CD4-positive, alpha-beta T cell (primary cell): ENCODE results near the gene RFTN2. TPM values are rescaled to one million over a fixed set of nuclear protein-coding genes. Genes with fewer than 3 reads are reported as not detected.

Source experiments
- ATAC-seq: fragments of 200-7000 bp; cut with Tn5 transposase; one replicate; pipeline ENCODE4 v1.10.0; 2022; ENCODE audit warnings: mild to moderate bottlenecking; ENCODE audit not compliant: poor library complexity
- CTCF ChIA-PET: fragments of 350-600 bp; sonication (Branson Sonifier 250); formaldehyde crosslinking; loops from one replicate; lab custom pipeline; 2021; ENCODE audit warnings: antibody characterized with exemption, inconsistent platforms; lab: Charles Lee
- POLR2A ChIA-PET: fragments of 350-600 bp; sonication (Branson Sonifier 250); formaldehyde crosslinking; loops from one replicate; lab custom pipeline; 2021; ENCODE audit warnings: antibody characterized with exemption, inconsistent platforms; lab: Charles Lee
- DNase-seq, 14 experiments: peaks; one replicate each; pipeline ENCODE4 v3.0.0-alpha.2; 2013 to 2020; ENCODE audit warnings: mixed read lengths in 2 of 14
- H3K27ac ChIP-seq, 2 donors: one replicate each; pipeline versions ENCODE4 v1.5.1 to v1.7.0; 2013; ENCODE audit warnings: low read length in 2 of 2, low read depth in 1 of 2, mild to moderate bottlenecking in 1 of 2
- H3K27me3 ChIP-seq, 2 experiments: 1 replicate in 1 of 2; 2 replicates in 1 of 2; pipeline versions ENCODE4 v1.6.1 to v1.7.0; 2013; ENCODE audit warnings: low read length in 2 of 2, control low read depth in 1 of 2, mild to moderate bottlenecking in 1 of 2, moderate library complexity in 1 of 2; ENCODE audit not compliant: insufficient read depth in 2 of 2, control insufficient read depth in 1 of 2
- H3K36me3 ChIP-seq: one replicate; pipeline ENCODE4 v1.6.1; 2013; ENCODE audit warnings: low read length, control low read depth; ENCODE audit not compliant: insufficient read depth
- H3K4me1 ChIP-seq: one replicate; pipeline ENCODE4 v1.6.1; 2013; ENCODE audit warnings: low read length, control low read depth; ENCODE audit not compliant: insufficient read depth
- H3K4me3 ChIP-seq: one replicate; pipeline ENCODE4 v1.5.1; 2013; ENCODE audit warnings: mild to moderate bottlenecking, low read length, moderate library complexity
- H3K9me3 ChIP-seq, 2 experiments: 1 replicate in 1 of 2; 2 replicates in 1 of 2; pipeline versions ENCODE4 v1.6.1 to v1.7.0; 2013; ENCODE audit warnings: low read length in 2 of 2, mild to moderate bottlenecking in 2 of 2, control low read depth in 1 of 2, moderate library complexity in 1 of 2; ENCODE audit not compliant: control insufficient read depth in 1 of 2, insufficient read depth in 1 of 2
- H3K27ac Mint-ChIP-seq: one replicate; pipeline ENCODE4 v1.8.0; 2020; ENCODE audit warnings: mixed read lengths
- H3K27me3 Mint-ChIP-seq: one replicate; pipeline ENCODE4 v1.8.0; 2021; ENCODE audit warnings: mixed read lengths
- H3K36me3 Mint-ChIP-seq: one replicate; pipeline ENCODE4 v1.8.0; 2021; ENCODE audit warnings: low read depth, mixed read lengths
- H3K4me1 Mint-ChIP-seq: one replicate; pipeline ENCODE4 v1.8.0; 2021; ENCODE audit warnings: low read depth, mixed read lengths
- H3K4me3 Mint-ChIP-seq: one replicate; pipeline ENCODE4 v1.8.0; 2020; ENCODE audit warnings: mild to moderate bottlenecking, mixed read lengths
- H3K9me3 Mint-ChIP-seq: one replicate; pipeline ENCODE4 v1.8.0; 2020; ENCODE audit warnings: mixed read lengths
- intact Hi-C, 2 experiments: fragments of 100-400 bp; cut with DNase I in 1 of 2; cut with micrococcal nuclease in 1 of 2; formaldehyde crosslinking; loops; one replicate each; pipeline versions ENCODE4 v1.15.1 to v1.9.0; 2023 to 2025; cut with DNase I, micrococcal nuclease
- total RNA-seq, 174 experiments: library from RNA in 2 of 174; stranded (reverse) in 2 of 174; gene quantifications; one replicate each; pipeline ENCODE4 v1.2.3 and lab custom pipeline; 2021 to 2026
- TF ChIP-seq, protein P1 (sequence below): fragments of 200-600 bp; IDR thresholded peaks from one replicate; pipeline ENCODE4 v1.8.0; 2022; ENCODE audit warnings: antibody characterized with exemption, mild to moderate bottlenecking

RFTN2 gene
- total RNA-seq, 2 experiments from 2014 or later, result not detected

DNA sequence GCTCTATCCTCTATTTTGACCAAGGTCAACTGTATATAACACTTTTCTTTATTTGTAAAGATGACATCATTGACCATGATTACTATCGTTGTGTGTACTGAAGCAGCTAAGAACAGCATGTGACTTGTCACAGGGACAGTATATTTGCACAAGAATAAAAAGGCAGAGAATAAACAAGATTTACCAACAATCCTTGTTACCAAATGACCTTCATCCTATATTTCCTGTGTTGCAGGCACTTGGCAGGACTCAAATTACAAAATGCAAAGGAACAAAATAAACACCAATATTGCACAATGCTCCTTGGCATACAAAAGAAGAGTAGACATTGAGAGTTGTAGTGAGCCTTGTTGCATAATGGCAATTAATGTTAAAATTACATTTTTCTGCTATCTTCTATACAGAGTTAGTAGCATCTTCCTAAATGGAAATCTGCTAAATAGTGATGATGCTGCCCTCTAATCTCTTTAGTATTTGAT lies 61.8 kb downstream of the RFTN2 start:
- Mint-ChIP-seq H3K4me1 (peaks cover 11% of the 10 kb centered on the region), H3K4me3 (no peak overlapping the region), H3K27ac (no peak overlapping the region), H3K36me3 (no peaks in the 10 kb centered on the region), H3K27me3 (no peaks in the 10 kb centered on the region), H3K9me3 (no peaks in the 10 kb centered on the region)
- peaks cover 5% of the 10 kb centered on the region for H3K4me1 ChIP-seq
- intact Hi-C loops, result no loop called here
- no peak overlapping the region for H3K4me3 ChIP-seq
- ChIA-PET POLR2A (interaction anchor here (1.2 kb wide), 1 partner anchor 98 kb away, joined by 3 read pairs; the partner anchor contains the start of gene MOB4), CTCF (no interaction called here)
- TF ChIP-seq, protein P1, sequence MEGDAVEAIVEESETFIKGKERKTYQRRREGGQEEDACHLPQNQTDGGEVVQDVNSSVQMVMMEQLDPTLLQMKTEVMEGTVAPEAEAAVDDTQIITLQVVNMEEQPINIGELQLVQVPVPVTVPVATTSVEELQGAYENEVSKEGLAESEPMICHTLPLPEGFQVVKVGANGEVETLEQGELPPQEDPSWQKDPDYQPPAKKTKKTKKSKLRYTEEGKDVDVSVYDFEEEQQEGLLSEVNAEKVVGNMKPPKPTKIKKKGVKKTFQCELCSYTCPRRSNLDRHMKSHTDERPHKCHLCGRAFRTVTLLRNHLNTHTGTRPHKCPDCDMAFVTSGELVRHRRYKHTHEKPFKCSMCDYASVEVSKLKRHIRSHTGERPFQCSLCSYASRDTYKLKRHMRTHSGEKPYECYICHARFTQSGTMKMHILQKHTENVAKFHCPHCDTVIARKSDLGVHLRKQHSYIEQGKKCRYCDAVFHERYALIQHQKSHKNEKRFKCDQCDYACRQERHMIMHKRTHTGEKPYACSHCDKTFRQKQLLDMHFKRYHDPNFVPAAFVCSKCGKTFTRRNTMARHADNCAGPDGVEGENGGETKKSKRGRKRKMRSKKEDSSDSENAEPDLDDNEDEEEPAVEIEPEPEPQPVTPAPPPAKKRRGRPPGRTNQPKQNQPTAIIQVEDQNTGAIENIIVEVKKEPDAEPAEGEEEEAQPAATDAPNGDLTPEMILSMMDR, result no peak
- no peak for ATAC-seq
- no peaks in the 10 kb centered on the region for H3K36me3 ChIP-seq
- H3K27ac ChIP-seq, result no peak overlapping the region
- no peaks in the 10 kb centered on the region for H3K9me3 ChIP-seq
- DNase-seq, result no peak
- H3K27me3 ChIP-seq, result no peaks in the 10 kb centered on the region

DNA sequence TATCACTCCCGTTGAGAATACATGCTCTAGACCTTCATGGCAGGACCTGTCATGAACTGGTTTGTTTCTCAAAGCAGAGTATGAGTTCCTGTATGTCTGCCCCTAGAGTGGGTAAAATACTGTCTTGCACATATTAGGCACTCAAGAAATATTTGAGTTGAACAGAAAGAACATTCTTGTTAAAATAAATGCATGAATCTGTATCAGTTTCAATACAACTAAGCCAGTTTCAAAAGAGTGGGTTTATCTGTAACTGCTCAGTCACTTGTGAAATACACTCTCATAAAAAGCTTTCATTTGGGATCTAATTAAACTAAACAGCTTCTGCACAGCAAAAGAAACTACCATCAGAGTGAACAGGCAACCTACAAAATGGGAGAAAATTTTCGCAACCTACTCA lies 69.2 kb downstream of the RFTN2 start:
- TF ChIP-seq, protein P1, result no peak
- ATAC-seq (no peak), DNase-seq (no peak)
- no peaks in the 10 kb centered on the region for H3K4me1 ChIP-seq
- no peaks in the 10 kb centered on the region for H3K27me3 ChIP-seq
- Mint-ChIP-seq H3K27ac (no peak overlapping the region), H3K4me3 (no peak overlapping the region), H3K4me1 (no peaks in the 10 kb centered on the region), H3K9me3 (no peaks in the 10 kb centered on the region), H3K36me3 (no peaks in the 10 kb centered on the region), H3K27me3 (peaks cover 5% of the 10 kb centered on the region)
- ChIA-PET POLR2A (no interaction called here), CTCF (no interaction called here)
- no peaks in the 10 kb centered on the region for H3K36me3 ChIP-seq
- intact Hi-C loops, result no loop called here
- H3K27ac ChIP-seq, result no peak overlapping the region
- H3K9me3 ChIP-seq, result no peaks in the 10 kb centered on the region
- H3K4me3 ChIP-seq, result no peak overlapping the region

DNA sequence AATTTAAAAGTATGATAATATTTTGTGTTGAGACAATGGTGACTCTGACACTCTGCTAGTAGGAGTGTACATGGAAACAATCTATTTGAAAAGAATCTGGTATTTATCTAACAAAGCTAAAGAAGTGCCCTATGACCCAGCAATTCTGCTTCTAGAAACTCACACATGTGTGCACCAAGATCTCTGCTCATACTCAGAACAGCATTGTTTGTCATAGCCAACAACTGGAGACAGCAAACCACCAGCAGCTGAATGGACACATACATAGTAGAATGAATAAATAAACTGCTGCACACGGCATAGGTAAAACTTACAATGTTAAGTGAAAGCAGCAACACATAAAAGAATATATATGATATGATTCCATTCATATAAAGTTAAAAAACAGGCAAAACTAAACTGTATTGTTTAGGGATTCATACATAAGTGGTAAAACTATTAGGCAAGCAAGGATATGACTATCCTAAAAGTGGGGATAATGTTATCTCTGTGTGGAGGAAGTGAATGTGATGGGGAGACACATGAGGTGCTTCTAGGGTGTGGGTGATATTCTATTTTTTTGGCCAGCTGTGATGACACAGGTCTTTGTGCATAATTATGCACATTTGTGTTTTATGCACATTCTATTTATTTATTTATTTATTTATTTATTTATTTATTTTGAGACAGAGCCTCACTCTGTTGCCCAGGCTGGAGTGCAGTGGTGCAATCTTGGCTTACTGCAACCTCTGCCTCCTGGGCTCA lies 71.1 kb downstream of the RFTN2 start:
- peaks cover 5% of the 10 kb centered on the region for H3K4me1 ChIP-seq
- POLR2A ChIA-PET, result no interaction called here
- no peaks in the 10 kb centered on the region for H3K36me3 ChIP-seq
- H3K9me3 Mint-ChIP-seq, result no peaks in the 10 kb centered on the region
- no peaks in the 10 kb centered on the region for H3K9me3 ChIP-seq
- H3K36me3 Mint-ChIP-seq, result no peaks in the 10 kb centered on the region
- ATAC-seq, result no peak
- CTCF ChIA-PET, result no interaction called here
- H3K27ac ChIP-seq, result no peak overlapping the region
- H3K4me1 Mint-ChIP-seq, result no peaks in the 10 kb centered on the region
- no peak overlapping the region for H3K4me3 Mint-ChIP-seq
- no peak for DNase-seq
- H3K27me3 ChIP-seq, result no peaks in the 10 kb centered on the region
- intact Hi-C loops, result no loop called here
- no peak overlapping the region for H3K4me3 ChIP-seq
- H3K27ac Mint-ChIP-seq, result no peak overlapping the region
- TF ChIP-seq, protein P1, result no peak
- H3K27me3 Mint-ChIP-seq, result peaks cover 17% of the 10 kb centered on the region
